Measurements from ENCODE around the gene SLC16A7.
"Not testable (repeated sequence)": the region's sequence is repeated elsewhere in the genome, so short reads cannot be mapped to it uniquely, and the experiment has no call there.

SLC16A7 gene, protein sequence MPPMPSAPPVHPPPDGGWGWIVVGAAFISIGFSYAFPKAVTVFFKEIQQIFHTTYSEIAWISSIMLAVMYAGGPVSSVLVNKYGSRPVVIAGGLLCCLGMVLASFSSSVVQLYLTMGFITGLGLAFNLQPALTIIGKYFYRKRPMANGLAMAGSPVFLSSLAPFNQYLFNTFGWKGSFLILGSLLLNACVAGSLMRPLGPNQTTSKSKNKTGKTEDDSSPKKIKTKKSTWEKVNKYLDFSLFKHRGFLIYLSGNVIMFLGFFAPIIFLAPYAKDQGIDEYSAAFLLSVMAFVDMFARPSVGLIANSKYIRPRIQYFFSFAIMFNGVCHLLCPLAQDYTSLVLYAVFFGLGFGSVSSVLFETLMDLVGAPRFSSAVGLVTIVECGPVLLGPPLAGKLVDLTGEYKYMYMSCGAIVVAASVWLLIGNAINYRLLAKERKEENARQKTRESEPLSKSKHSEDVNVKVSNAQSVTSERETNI

DNA sequence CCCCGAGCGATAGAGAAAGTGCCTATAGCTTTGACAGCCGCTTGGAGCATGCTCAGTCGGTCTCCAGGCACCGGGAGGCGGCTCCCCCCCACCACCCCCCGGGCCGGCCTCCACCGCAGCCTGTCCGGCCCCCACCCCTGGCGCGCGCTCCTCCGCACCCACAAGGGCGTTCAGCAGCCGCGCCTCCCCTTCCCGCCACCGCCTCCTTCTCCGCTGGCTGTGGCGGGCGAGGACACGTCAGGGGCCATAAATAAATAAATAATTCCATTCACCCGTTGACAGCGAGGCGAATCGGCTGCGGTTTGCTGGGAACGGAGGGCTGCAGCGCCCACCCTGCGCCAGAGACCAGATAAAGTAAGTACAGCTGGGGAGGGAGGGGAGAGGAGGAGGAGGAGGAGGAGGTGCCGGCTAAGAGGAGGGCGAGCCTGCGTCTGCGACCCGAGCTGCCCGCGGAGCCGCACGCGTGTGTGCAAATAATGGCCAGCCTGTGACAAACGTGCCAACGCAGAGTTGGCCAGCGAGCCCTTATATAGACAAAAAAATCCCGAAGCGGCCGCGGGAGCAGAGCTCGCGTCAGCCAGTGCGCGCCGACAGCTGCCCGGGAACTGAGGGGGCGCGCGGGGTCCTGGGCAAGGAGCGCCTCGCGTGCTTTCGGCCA is at the start of gene SLC16A7:
Gene SLC16A7 (plus strand): TSS at position 147 of the 658 bp plus-strand sequence. CDS start 108,773 bp downstream, outside the sequence.
- peak; percentile 82 for DNase-seq

DNA sequence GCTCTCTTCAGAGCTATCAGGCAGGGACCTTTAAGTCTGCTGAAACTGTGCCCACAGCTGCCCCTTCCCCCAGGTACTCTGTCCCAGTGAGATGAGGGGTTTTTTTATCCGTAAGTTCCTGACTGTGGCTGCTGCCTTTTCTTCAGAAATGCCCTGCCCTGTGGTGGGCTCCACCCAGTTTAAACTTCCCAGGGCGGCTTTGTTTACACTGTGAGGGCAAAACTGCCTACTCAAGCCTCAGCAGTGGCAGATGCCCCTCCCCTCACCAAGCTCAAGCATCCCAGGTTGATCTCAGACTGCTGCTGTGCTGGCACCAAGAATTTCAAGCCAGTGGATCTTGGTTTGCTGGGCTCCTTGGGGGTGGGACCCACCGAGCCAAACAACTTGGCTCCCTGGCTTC is 46.9 kb upstream of the SLC16A7 start:
- DNase-seq = no peak

DNA sequence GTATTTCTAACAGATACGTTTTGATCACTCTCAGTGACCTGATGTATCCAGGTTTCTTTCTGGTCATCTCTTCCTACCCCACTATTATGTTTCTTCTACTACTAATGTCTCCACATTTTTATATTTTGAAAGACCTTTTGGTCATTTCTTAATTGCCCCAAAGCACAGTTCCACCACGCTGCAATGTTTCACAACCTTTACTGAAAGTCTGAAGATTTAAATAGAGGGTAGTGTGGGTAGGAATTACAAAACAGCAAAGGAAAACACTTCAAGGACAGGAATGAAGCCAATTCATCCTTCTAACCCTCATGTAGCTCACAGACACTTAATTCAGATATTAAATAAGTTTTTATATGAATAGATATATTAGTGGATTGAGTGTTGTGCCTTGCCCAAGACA is 36.1 kb upstream of the SLC16A7 start:
- no peak for DNase-seq

DNA sequence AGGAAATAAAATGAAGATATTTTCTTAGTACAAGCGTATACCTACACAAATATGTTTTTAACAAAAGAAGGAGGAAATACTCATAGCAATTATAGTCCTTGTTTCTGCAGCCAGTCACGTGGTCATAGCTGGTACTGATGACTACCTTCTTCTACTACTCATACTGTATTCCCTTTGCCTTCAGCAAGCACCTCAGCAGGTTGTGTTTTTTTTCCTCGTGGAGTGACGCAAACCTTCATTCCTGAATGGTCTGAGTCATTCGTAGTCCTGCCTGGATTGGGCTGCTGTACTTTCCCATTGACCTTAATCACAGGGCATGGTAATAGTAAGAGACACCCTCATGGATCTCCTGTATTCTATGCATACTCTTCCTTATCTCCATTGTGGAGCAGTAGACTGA is 25.7 kb upstream of the SLC16A7 start:
- no peak for DNase-seq

DNA sequence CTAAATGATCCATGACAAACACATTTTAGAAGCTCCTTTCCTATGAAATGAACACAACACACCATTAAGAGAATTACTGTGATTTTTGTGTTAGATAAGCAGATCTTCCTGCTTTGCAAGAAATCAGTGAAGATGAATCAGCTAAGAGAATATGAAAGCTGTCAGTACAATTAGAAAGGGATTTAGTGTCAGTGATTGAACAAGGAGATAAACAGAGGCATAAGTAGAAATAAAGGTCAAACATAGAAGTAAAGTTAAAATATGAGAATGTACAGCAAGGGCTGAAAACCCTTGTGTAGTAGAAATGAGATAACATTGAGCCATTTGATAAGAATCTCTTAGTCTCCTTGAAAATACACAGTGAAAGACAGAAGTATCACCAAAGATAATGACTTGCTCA is 21.4 kb upstream of the SLC16A7 start:
- no peak for DNase-seq

DNA sequence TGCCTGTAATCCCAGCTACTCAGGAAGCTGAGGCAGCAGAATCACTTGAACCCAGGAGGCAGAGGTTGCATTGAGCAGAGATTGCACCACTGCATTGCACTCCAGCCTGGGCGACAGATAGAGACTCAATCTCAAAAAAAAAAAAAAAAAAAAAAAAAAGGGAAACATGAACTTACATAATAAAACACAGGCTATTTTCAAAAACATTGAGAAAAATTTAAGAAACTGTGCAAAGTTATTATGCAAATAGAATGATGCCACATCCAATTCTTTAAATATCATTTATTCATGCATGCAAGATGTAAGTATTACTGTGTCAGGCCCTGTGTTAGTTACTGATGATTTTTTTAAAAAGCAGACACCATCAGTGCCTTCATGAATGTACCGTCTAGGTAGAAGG is 20.0 kb upstream of the SLC16A7 start:
- no peak for DNase-seq

DNA sequence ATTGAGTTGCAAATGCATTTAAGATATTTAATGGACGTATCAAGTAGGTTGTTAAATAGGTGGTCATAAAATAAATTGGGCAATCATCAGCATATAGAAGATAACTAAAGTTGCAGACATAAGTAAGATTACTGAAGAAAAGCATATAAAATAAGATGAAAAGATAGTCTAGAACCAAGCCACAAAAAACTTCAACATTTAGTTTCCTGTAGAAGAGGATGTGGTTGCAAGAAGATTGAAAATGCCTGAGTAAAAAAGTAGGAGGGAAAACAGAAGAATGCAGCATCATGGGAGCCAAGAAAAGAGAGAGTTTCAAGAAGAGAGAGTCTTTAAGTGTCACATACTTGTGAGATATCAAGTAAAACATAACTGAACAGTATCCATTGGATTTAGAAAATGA is 17.6 kb upstream of the SLC16A7 start:
- no peak for DNase-seq

DNA sequence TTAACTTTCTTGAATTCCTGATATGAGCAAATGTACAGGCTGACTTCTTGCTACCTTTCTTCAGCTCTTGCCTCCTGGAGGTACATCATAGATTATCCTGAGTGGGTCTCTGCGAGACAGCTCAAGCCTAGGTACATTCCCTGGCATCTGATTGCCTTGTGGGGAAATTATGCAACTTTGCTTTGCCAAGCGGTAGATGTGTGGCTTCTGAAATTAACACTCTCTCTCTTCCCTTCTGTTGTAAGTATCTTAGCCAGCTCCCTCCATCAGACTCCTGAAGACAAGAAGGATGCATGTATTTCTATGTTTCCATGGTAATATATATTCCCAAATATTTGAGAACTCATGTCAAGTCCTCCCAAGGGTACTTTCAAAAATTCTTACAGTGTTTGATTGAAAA is 16.2 kb upstream of the SLC16A7 start:
- DNase-seq = no peak

DNA sequence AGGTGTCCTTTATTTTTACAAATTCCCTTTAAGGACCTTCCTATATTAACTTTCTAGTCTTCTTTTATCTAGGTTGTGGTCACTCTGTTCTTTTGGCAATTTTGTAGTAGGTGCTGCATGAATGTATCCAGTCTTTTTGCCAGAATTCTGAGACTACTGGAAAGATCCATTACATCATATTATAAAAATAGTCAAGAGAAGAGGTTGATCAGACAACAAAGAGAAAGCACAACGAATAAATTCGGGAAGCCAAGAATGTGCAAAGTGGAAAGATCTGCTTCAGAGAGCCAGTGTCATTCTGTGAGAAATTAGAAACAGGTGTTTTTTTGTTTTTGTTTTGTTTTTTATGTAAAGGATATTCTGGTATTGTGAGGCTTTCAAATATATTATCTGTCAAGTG is 15.8 kb upstream of the SLC16A7 start:
- DNase-seq = no peak

DNA sequence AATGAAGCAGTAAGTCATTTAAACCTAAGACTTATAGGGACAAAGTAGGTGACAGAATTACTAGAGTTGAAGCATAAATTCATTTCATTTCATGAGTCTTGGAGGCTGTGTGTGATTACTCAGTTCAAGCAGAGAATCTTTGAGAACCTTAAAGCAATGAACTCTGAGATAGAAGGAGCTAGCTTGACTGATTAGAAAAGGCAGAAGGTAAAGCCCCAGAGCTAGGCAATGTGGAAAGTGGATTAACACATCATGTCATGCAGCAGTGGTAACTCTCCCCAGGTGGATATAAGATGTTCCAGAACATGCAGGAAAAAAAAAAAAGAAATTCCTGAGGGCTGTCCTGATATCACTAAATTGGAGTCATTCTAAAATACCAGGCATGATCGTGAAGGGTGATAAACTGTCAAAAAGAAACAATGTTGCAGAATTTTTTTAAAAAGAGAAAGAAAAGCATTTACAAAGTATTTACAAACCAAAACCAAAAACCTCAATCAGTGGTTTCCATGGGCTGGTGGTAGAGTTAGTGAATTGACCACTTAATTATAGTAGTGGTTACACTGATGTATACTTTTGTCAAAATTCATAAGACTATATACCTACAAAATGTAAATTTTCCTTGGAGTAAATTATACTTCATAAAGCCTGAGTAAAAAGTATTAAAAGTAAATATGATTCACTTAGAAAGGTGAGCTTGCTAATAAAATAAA is 12.7 kb upstream of the SLC16A7 start:
- DNase-seq = no peak

DNA sequence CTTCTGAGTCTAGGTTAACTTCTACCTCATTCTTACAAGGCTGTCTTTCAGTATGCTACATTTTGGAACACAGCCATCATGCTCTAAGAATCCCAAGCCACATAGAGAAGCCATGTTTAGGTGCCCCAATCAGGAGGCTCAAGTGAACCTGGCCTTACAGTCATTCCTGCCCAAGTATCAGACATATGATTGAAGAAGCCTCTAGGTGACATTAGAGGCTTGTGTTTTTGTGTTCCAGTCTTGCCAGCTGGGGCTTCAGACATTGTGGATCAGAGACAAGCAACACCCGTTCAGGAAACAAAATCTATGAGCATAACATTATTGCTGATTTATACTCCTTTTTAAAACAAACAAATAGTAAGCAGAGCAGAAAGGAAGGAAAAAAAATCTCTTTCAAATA is 8.1 kb upstream of the SLC16A7 start:
- no peak for DNase-seq

DNA sequence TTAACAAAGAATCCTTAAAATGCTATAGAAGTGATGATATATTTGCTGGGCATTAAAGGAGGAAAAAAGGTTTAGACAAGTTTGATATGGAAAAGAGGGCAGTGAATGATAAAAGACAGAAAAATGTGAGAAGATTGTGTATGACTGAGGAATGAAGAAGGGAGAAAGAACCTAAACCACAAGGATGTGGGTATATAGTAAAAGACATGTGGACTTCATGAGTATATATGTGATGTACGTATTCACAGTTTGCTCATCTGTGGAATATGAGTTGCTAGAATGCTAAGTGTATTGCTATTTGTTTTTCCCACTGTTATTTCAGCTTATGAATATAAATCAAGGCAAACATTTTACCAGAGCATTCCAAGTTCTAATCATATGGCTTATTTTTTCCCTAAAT is 2.1 kb upstream of the SLC16A7 start:
- no peak for DNase-seq

DNA sequence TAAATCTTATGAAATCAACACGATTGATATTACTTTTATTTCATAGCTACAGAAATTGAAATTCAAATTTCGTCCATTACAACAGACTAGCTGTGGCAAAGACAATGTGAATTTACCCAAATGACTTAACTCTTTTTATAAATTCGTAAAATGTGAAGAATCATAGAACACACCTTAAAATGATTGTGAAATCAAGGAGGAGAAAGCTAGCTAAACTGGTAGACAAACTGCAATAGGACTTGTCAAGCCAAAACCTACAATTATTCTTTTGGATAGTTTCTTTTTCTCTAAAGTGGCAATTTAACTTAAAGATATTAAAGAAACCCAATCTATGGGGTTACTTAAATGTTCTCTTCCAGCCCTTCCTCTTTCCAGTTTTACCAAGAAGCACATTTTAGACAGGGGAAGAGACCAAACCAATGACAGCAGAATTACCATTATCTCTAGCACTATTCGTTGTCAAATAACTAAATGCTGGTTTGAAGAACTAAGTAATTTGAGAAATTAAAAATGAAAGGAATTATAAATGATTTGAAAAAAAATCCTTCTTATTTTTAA is 807 bp upstream of the SLC16A7 start:
- no peak for DNase-seq

DNA sequence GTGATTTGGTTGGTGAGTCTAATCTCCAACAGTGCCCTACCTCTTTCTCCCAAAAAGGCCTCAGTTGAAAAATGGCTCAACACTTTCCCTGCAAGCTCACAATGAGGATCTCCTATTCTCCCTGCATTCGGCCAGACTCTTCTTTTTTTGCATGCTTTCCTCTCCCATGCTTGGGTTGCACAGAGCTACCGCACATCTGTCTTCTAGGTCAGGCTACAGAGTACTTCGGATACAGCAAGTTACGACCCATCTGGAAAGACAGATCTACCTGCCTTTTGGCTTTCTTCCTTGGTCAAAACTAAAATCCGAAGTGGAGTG is 305 bp upstream of the SLC16A7 start:
- DNase-seq = no peak

DNA sequence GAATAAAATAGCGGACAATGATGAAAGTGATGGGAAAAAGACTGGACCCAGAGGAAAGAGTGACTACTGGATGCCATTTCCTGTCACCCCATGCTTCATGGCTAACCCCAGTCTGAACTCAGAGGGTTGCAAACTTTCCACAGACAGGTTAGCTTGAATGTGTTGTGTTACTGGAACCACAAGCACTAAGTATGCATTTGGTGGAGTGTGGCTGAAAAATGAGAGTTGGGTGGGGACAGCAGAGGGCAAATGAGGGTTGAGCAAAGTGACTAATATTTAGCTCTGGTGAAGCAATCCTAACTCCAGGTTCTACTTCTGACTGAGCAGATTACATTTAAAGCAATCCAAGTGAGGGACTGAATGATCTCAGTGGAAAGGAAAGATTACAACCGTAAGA is 1.6 kb downstream of the SLC16A7 start:
- DNase-seq = peak; percentile 12

DNA sequence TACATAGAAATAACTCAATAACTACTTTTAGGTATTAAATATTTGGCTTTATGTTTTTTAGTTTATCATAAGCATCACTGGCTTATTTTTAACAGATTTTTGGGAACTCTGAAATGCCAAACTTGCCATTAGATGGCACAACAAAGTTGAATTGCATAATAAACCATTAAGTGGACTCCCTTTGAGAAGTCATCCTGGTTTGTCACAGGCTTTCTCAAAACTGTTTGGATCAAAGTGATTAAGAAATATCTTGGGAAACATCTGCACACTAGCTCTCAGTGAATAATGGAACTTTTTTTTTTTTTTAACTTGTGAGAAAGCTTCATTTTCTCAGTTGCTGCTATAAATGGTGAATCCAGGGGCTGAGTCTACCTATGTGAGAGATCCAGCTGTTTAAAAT is 4.3 kb downstream of the SLC16A7 start:
- DNase-seq = no peak

DNA sequence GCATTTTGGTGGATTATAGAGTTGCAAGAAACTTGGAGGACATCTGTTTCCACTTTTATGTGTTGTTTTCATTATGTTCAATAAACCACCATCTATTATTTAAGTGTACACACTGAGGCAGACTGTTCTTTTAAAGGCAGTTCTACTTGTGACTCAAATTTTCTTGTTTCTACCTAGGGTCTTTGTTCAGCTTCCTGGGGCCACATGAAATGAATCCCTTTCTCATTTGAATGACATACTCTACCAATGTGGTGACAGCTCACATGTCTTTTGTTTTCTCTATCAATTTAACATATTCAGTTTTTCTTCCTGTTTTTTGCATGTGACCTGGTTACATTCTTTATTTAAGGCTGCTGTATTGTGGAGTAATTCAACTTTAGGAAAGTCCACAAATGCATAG is 7.9 kb downstream of the SLC16A7 start:
- DNase-seq = no peak

DNA sequence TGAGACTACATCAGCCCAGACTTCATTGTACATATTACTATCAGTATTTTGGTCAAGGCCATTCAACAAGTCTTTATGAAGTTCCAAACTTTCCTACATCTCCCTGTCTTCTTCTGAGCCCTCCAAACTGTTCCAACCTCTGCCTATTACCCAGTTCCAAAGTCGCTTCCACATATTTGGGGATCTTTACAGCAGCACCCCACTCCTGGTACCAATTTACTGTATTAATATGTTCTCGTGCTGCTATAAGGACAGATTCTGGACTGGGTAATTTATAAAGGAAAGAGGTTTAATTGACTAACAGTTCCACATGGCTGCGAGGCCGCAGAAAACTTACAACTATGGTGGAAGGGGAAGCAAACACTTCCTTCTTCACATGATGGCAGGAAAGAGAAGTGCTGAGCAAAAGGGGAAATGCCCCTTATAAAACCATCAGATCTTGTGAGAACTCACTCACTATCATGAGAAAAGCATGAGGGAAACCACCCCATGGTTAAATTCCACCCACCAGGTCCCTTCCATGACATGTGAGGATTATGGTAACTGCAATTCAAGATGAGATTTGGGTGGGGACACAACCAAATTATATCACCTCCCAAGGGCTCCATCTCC is 17.1 kb downstream of the SLC16A7 start:
- not testable (repeated sequence) for DNase-seq

DNA sequence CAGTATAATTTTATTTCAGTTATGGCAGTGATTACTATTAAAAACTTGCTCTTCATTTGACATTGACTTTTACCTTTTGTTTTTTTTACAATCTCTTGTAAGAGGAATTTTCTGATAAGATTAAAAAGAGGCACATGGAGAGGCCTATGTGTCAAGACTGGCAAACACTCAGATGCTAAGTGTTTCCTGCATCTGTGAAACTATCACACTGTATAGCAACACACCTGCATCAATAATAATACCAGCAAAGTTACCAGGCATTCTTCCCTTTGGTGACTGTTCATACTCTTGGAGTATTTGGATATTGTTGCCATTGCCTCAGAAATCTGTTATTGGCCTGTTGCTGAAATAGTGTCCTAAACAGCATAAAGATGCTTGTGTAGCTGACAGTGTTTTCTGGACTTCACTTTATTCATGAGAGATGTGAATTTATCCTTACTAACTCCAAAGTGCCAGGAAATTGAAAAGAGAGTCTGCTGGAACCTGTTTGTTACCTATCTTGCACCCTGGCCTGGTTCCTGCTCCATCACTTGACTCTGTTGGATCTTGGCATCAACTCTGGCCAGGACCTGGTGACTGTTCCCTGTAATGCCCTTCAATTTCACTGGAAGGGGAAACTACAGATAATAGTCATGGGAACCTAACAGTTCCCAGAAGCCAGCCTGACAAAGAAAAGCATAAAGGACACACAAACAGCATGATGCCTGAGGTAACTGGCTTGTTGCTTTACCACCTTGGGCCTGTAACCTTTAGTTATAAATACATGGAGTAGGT is 19.8 kb downstream of the SLC16A7 start:
- DNase-seq = no peak

DNA sequence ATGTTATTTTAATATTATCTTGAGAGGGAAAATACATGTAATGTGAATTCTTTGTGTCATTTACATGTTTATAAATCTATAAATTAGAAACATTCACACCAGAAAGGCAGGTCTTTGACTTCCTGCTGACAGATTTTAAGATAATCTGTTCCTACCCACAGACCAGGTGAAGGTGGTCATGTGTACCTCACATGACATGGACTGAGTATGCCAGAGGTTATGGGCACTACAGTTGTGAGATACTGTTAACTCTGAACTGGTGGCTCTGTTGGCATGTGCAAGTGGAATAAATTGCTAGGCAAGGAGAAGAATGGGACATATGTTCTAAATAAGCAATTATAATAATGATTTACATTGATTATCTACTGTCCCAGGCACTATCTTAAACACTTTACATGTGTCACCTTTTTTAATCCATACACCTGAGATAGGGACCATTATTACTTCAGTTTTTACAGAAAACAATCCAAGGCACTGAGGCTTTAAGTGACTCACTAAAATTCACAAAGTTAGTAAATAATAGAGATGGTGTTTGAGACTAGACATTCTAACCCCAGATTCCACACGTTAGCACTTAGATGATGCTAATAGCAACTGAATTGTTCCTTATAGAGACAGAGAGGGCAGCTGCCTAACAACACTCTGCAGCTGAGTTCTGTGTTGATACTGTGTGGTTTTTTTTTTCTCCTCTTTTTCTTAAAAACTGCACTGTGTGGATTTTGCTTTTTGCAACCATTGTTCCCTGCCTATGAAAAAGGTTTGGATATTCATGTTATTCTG is 23.8 kb downstream of the SLC16A7 start:
- DNase-seq = no peak

DNA sequence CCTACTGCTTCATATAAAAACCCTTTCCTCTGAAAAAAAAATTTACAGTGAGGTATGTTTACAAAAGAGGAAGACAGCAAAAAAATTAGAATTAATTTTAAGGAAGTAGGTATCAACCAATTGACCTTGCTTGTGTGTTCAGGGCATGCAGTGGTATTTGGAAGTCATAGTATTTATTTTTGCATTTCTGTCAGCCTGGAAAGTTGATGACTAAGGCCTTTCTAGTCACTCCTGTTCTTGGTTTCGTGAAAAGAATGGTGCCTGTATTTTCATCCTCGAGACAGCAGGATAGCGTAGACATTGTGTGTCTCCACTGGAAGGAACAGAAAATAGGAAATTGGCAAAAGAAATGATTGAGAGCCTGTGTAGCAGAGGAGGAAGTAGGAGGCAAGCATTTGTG is 24.5 kb downstream of the SLC16A7 start:
- no peak for DNase-seq
